ENCODE data around the gene RBX1.

GRCh38 chr22:40954113-40954512 lies 2.9 kb downstream of the RBX1 start:
- TF ChIP-seq ELK1 (IDR thresholded peaks at IDR 0.05; ENCODE audit: borderline replicate concordance, low read depth, low read length) (no peak), CTCF (conservative IDR thresholded peaks at IDR 0.05; ENCODE audit: low read depth, low read length) (no peak), POLR2A (IDR thresholded peaks at IDR 0.05; ENCODE audit: low read depth, low read length) (no peak), SMC3 (IDR thresholded peaks at IDR 0.05; ENCODE audit: low read depth, low read length) (no peak), CEBPB (IDR thresholded peaks at IDR 0.05; ENCODE audit: low read depth, low read length) (no peak), BHLHE40 (IDR thresholded peaks at IDR 0.05; ENCODE audit: low read depth, low read length) (no peak), RCOR1 (IDR thresholded peaks at IDR 0.05; ENCODE audit: insufficient replicate concordance, low read length) (no peak), RAD21 (IDR thresholded peaks at IDR 0.05; ENCODE audit: low read length) (no peak), MXI1 (IDR thresholded peaks at IDR 0.05; ENCODE audit: borderline replicate concordance, low read depth, low read length) (no peak), NFE2L2 (IDR thresholded peaks at IDR 0.05; ENCODE audit: low read depth, low read length) (no peak), USF2 (IDR thresholded peaks at IDR 0.05; ENCODE audit: low read depth, low read length) (no peak), RFX5 (IDR thresholded peaks at IDR 0.05; ENCODE audit: low read depth, low read length) (no peak), FOS (IDR thresholded peaks at IDR 0.05; ENCODE audit: low read depth, low read length) (no peak), MAFK (IDR thresholded peaks at IDR 0.05; ENCODE audit: low read depth, low read length) (no peak)

Measured in IMR-90 (cell line).